Fibroblast of lung (primary cell): ENCODE results near the gene NTSR1.

Experiments
- CTCF ChIP-seq, 2 donors: IDR thresholded peaks in 1 of 2; conservative IDR thresholded peaks in 1 of 2; 1 replicate in 1 of 2; 2 replicates in 1 of 2; pipeline ENCODE4 v1.5.1; 2011 to 2012; ENCODE audit warnings: low read length in 2 of 2, control low read depth in 1 of 2, inconsistent platforms in 1 of 2, low read depth in 1 of 2, mild to moderate bottlenecking in 1 of 2
- EZH2 ChIP-seq: IDR thresholded peaks from 2 replicates; pipeline ENCODE4 v1.5.1; 2012; ENCODE audit warnings: low read length, control low read depth, mild to moderate bottlenecking; ENCODE audit errors: missing control alignments

DNA sequence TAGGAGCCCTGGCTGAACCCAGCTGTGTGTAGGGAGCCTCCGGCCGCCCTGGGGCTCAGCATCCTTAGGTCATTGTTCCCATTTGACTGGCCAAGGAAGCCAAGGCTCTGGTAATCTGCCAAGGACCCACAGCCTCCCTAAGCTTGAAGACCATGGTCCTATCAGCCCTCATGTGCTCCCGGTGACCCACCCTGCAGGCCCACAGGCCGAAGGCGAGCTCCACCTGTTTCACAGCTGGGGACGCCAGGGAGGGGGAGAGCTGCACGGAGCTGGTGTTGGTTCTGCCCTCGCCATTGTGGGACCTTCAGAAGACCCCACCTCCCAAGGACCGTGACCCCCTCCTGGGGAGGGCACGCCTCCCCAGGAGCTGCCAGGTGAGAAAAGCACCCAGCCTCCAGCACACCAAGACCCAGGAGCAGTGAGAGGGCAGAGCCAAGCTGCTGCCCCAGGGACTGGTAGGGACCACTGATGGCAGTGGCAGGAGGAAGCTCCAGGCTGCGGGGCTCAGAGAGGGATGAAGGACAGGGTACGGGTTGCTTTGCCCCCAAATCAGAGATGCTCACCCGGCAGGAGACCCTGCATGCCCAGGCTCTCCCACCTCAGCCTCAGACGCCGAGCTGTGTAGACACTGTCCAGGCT is 56.9 kb downstream of the NTSR1 start:
- TF ChIP-seq CTCF (conservative IDR thresholded peaks at IDR 0.05 in 1 of 2, IDR thresholded peaks at IDR 0.05 in 1 of 2; ENCODE audit: low read depth in 1 of 2, low read length in 2 of 2) (no peak), EZH2 (no peak)
